ENCODE measurements around the gene TMEM30B. TPM values are rescaled to one million over a fixed set of nuclear protein-coding genes. Genes with fewer than 3 reads are reported as not detected.

Gene TMEM30B
- total RNA-seq, 6 experiments from 2014 or later: not detected

- Mint-ChIP-seq H3K36me3 (ENCODE audit: low read depth) (no peaks in the 10 kb centered on the region), H3K4me1 (ENCODE audit: low read depth) (no peaks in the 10 kb centered on the region), H3K9me3 (no peaks in the 10 kb centered on the region), H3K27ac (no peak overlapping the region), H3K4me3 (no peak overlapping the region), H3K27me3 (ENCODE audit: insufficient read depth) (peaks cover 3% of the 10 kb centered on the region)
- TF ChIP-seq CTCF (IDR thresholded peaks at IDR 0.05): no peak
- DNase-seq: no peak
These were observed 45.0 kb upstream of the TMEM30B start for GRCh38 chr14:61326146-61326545.

- Mint-ChIP-seq H3K4me3 (no peak overlapping the region), H3K27me3 (ENCODE audit: insufficient read depth) (peaks cover 3% of the 10 kb centered on the region), H3K4me1 (ENCODE audit: low read depth) (no peaks in the 10 kb centered on the region), H3K27ac (no peak overlapping the region), H3K36me3 (ENCODE audit: low read depth) (no peaks in the 10 kb centered on the region), H3K9me3 (no peaks in the 10 kb centered on the region)
- DNase-seq: no peak
- TF ChIP-seq CTCF (IDR thresholded peaks at IDR 0.05): no peak
These were observed 44.0 kb upstream of the TMEM30B start for GRCh38 chr14:61325166-61325565.

- no peak for DNase-seq
- Mint-ChIP-seq H3K27me3 (ENCODE audit: insufficient read depth) (peaks cover 3% of the 10 kb centered on the region), H3K4me1 (ENCODE audit: low read depth) (no peaks in the 10 kb centered on the region), H3K9me3 (no peaks in the 10 kb centered on the region), H3K36me3 (ENCODE audit: low read depth) (no peaks in the 10 kb centered on the region), H3K4me3 (no peak overlapping the region), H3K27ac (no peak overlapping the region)
- no peak for TF ChIP-seq CTCF (IDR thresholded peaks at IDR 0.05)
These were observed 42.8 kb upstream of the TMEM30B start for GRCh38 chr14:61323970-61324369.

- no peak for TF ChIP-seq CTCF (IDR thresholded peaks at IDR 0.05)
- Mint-ChIP-seq H3K9me3 (no peaks in the 10 kb centered on the region), H3K4me3 (no peak overlapping the region), H3K36me3 (ENCODE audit: low read depth) (no peaks in the 10 kb centered on the region), H3K4me1 (ENCODE audit: low read depth) (no peaks in the 10 kb centered on the region), H3K27ac (no peak overlapping the region), H3K27me3 (ENCODE audit: insufficient read depth) (peaks cover 3% of the 10 kb centered on the region)
- no peak for DNase-seq
These were observed 41.7 kb upstream of the TMEM30B start for GRCh38 chr14:61322799-61323290.

- Mint-ChIP-seq H3K27ac (no peak overlapping the region), H3K4me3 (no peak overlapping the region), H3K4me1 (ENCODE audit: low read depth) (no peaks in the 10 kb centered on the region), H3K27me3 (ENCODE audit: insufficient read depth) (peaks cover 3% of the 10 kb centered on the region), H3K36me3 (ENCODE audit: low read depth) (no peaks in the 10 kb centered on the region), H3K9me3 (no peaks in the 10 kb centered on the region)
- DNase-seq: no peak
- no peak for TF ChIP-seq CTCF (IDR thresholded peaks at IDR 0.05)
These were observed 41.1 kb upstream of the TMEM30B start for GRCh38 chr14:61322011-61322798.
